Endothelial cell (in vitro differentiated cells): ENCODE data around the gene SIRT3. TPM values are rescaled to one million over a fixed set of nuclear protein-coding genes. Genes with fewer than 3 reads are reported as not detected.
A peak's percentile ranks its signal among the peaks of the same experiment; 100 is the strongest.

Experiments
- DNase-seq: peaks from one replicate; pipeline ENCODE4 v3.0.0; 2021; ENCODE audit warnings: low spot score
- H3K27ac Mint-ChIP-seq: one replicate; pipeline ENCODE4 v1.8.0; 2021; ENCODE audit warnings: mixed read lengths, inconsistent platforms; ENCODE audit not compliant: unreplicated experiment
- H3K27me3 Mint-ChIP-seq: one replicate; pipeline ENCODE4 v1.8.0; 2021; ENCODE audit warnings: mild to moderate bottlenecking, moderate library complexity, mixed read lengths, inconsistent platforms; ENCODE audit not compliant: unreplicated experiment
- H3K36me3 Mint-ChIP-seq: one replicate; pipeline ENCODE4 v1.8.0; 2021; ENCODE audit warnings: mild to moderate bottlenecking, low read depth, mixed read lengths, inconsistent platforms; ENCODE audit not compliant: unreplicated experiment
- H3K4me1 Mint-ChIP-seq: one replicate; pipeline ENCODE4 v1.8.0; 2021; ENCODE audit warnings: mild to moderate bottlenecking, mixed read lengths, inconsistent platforms; ENCODE audit not compliant: unreplicated experiment
- H3K4me3 Mint-ChIP-seq: one replicate; pipeline ENCODE4 v1.8.0; 2021; ENCODE audit warnings: mild to moderate bottlenecking, mixed read lengths, inconsistent platforms; ENCODE audit not compliant: unreplicated experiment
- H3K9me3 Mint-ChIP-seq: one replicate; pipeline ENCODE4 v1.8.0; 2021; ENCODE audit warnings: mixed read lengths, inconsistent platforms; ENCODE audit not compliant: unreplicated experiment
- total RNA-seq: library from RNA; stranded (reverse); fragmentation: NEBNext Ultra II Directional; extraction: Animal tissue kit (Norgen Biotek cat#: 25700); gene quantifications from one replicate; pipeline ENCODE4 v1.2.1, GENCODE V29; 2021; ENCODE audit not compliant: unreplicated experiment
- TF ChIP-seq, protein P1 (sequence below): fragments of 200-600 bp; sonication (generic); IDR thresholded peaks from one replicate; pipeline ENCODE4 v1.5.0; 2021; ENCODE audit warnings: antibody characterized with exemption; ENCODE audit not compliant: unreplicated experiment

Gene SIRT3
- total RNA-seq, 1 donor from 2014 or later, result 23.4 TPM

DNA sequence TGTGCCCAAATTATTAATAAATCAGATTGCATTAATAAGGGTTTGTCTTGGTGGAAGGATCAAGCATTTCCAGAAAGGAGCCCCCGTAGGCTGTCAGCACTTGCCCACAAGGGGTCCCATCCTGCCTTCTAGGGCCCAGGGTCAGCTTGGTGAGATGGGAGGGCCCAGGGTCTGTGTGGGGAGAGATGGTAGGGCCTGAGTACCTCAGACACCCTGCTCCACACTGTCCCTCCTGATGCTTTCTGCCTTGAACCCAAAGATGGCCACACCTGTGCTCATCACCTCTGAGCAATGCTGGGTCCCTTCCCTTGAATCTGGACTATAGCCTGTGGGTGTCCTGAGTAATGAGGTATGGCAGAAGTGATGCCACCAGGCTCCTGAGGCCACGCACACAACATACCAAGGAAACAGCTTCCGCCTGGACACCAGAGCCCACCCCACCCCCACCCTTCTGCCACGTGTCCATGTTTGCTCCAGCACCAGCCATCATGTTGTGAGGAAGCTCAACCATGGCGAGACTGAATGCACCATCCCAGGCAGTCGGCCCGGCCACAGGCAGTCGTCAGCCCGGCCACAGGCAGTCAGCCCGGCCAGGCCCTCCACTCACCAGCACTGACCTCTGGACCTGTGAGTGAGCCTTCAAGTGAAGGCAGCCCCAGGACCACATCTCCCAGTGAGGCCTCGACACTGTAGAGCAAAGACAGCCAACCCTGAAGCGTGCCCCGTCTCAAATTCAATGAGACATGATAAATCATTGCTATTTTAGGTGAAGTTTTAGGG is 35.7 kb downstream of the SIRT3 start:
- peaks cover 31% of the 10 kb centered on the region for H3K4me1 Mint-ChIP-seq
- H3K27ac Mint-ChIP-seq, result peak overlapping the region; percentile 61
- no peak for DNase-seq
- peaks cover 8% of the 10 kb centered on the region for H3K36me3 Mint-ChIP-seq
- no peaks in the 10 kb centered on the region for H3K9me3 Mint-ChIP-seq
- H3K27me3 Mint-ChIP-seq, result peaks cover 9% of the 10 kb centered on the region
- TF ChIP-seq, protein P1, sequence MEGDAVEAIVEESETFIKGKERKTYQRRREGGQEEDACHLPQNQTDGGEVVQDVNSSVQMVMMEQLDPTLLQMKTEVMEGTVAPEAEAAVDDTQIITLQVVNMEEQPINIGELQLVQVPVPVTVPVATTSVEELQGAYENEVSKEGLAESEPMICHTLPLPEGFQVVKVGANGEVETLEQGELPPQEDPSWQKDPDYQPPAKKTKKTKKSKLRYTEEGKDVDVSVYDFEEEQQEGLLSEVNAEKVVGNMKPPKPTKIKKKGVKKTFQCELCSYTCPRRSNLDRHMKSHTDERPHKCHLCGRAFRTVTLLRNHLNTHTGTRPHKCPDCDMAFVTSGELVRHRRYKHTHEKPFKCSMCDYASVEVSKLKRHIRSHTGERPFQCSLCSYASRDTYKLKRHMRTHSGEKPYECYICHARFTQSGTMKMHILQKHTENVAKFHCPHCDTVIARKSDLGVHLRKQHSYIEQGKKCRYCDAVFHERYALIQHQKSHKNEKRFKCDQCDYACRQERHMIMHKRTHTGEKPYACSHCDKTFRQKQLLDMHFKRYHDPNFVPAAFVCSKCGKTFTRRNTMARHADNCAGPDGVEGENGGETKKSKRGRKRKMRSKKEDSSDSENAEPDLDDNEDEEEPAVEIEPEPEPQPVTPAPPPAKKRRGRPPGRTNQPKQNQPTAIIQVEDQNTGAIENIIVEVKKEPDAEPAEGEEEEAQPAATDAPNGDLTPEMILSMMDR, result no peak
- H3K4me3 Mint-ChIP-seq, result peak overlapping the region; percentile 51

DNA sequence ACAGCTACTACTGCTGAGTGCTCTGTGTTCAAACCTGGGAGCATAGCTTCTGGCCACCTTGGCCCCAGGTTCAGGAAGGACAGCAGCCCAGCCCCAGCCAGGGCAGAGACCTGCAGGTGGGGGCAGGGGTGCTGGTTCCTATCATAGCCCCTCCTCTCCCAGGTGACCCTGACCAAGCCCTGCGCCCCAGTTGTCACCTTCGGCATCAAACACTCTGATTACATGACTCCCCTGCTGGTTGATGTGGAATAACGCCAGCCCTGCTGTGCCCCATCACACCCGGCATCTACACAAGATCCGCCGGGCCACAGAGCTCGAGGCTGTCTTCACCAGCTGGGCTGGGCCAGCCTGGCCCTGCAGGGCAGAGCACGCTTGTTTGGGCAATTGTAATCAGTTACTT is 36.4 kb downstream of the SIRT3 start:
- DNase-seq, result no peak
- Mint-ChIP-seq H3K9me3 (no peaks in the 10 kb centered on the region), H3K27ac (no peak overlapping the region), H3K4me3 (no peak overlapping the region), H3K36me3 (peaks cover 8% of the 10 kb centered on the region), H3K4me1 (peaks cover 31% of the 10 kb centered on the region), H3K27me3 (peaks cover 8% of the 10 kb centered on the region)
- TF ChIP-seq, protein P1, result no peak

DNA sequence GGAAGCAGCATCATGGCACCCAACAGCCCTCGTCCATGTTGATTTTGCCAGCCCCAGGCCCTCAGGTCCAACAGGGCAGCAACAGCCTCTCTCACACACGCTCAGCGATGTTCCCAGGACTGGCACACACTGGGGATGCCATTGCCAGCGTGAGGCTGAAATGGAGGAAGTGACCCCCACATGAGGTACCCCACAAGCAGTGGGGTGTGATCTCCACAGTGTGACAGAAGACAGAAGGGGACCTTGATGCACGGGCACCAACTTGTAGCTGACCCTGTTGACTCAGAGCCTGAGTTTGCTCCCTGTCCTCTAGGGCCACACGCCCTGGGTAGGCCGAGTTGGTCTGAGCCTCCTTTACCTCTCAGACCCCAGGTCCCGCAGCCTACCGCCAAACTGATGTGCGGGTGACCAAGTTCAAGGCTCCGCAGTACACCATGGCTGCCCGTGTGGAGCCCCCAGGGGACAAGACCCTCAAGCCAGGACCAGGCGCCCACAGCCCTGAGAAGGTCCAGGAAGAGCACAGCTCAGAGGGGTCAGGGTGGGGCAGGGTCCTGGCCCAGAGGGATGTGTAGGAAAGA is 37.0 kb downstream of the SIRT3 start:
- H3K27ac Mint-ChIP-seq, result peak overlapping the region; percentile 36
- TF ChIP-seq, protein P1, result no peak
- no peaks in the 10 kb centered on the region for H3K9me3 Mint-ChIP-seq
- H3K4me3 Mint-ChIP-seq, result no peak overlapping the region
- peaks cover 8% of the 10 kb centered on the region for H3K36me3 Mint-ChIP-seq
- no peak for DNase-seq
- H3K27me3 Mint-ChIP-seq, result peaks cover 6% of the 10 kb centered on the region
- peaks cover 31% of the 10 kb centered on the region for H3K4me1 Mint-ChIP-seq

DNA sequence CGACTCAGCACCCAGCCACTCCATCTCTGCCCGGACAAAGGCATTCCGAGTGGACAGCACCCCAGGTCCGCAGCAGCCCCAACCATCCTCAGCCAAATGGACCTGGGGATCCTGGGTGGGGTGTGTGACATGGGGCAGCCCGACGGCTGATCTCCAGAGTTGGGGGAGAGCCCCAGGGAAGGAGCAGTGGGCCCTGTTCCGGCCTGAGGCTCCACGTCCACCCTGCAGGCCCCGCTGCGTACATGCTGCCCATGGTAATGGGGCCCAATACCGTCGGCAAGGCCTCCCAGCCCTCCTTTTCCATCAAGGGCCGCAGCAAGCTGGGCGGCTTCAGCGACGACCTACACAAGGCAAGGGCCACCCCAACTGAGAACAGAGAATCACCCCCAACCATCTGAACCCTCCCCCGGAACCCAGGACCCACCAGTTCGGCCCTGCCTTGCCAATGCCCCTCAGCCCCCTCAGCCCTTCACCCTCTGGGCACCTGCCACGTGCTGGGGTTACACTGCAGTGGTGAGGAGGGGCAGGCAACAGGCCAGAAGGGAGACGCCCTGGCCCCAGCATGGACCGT is 37.8 kb downstream of the SIRT3 start:
- H3K27ac Mint-ChIP-seq, result no peak overlapping the region

More for the DNA sequence above, 37.8 kb downstream of the SIRT3 start:
- no peak for DNase-seq
- H3K4me1 Mint-ChIP-seq, result peaks cover 25% of the 10 kb centered on the region
- peak overlapping the region; percentile 62 for H3K4me3 Mint-ChIP-seq
- TF ChIP-seq, protein P1, result no peak
- peaks cover 3% of the 10 kb centered on the region for H3K36me3 Mint-ChIP-seq
- H3K27me3 Mint-ChIP-seq, result peaks cover 6% of the 10 kb centered on the region
- H3K9me3 Mint-ChIP-seq, result no peaks in the 10 kb centered on the region
